ENCODE data around the gene GTSE1.

- no peak for TF ChIP-seq CTCF (IDR thresholded peaks at IDR 0.05)
- no peak for TF ChIP-seq POLR2A (IDR thresholded peaks at IDR 0.05)
- TF ChIP-seq EP300 (IDR thresholded peaks at IDR 0.05): no peak
Observed at GRCh38 chr22:46303347-46303965, 6.8 kb downstream of the GTSE1 start.
